ENCODE data around the gene CACNA1G.

The CACNA1G gene

GRCh38 chr17:50667259-50668024, 106.9 kb downstream of the CACNA1G start:
- H3K27ac ChIP-seq (ENCODE audit: low read depth, low read length, poor library complexity, severe bottlenecking) = no peak overlapping the region
- no peak overlapping the region for H3K4me2 ChIP-seq (ENCODE audit: low read length)
- H3K36me3 ChIP-seq (ENCODE audit: insufficient read depth, low read length) = no peaks in the 10 kb centered on the region
- H3K79me2 ChIP-seq (ENCODE audit: insufficient read depth, low read length) = no peaks in the 10 kb centered on the region
- H3K9me2 ChIP-seq (ENCODE audit: low read depth, low read length) = no peaks in the 10 kb centered on the region
- H2AFZ ChIP-seq (ENCODE audit: low read length) = no peak overlapping the region
- no peaks in the 10 kb centered on the region for H4K20me1 ChIP-seq (ENCODE audit: insufficient read depth, low read length)
- no peaks in the 10 kb centered on the region for H3K9me3 ChIP-seq (ENCODE audit: low read length)
- no peak overlapping the region for H3K4me3 ChIP-seq (ENCODE audit: low read depth, low read length, poor library complexity, severe bottlenecking)
- TF ChIP-seq CTCF (IDR thresholded peaks at IDR 0.05; ENCODE audit: low read length) (no peak), EZH2 (IDR thresholded peaks at IDR 0.05; ENCODE audit: borderline replicate concordance, low read length) (no peak)
- H3K9ac ChIP-seq (ENCODE audit: low read length) = no peak overlapping the region
- H3K27me3 ChIP-seq (ENCODE audit: insufficient read depth, low read length) = 0 out of 2 replicates have a peak, but pooled peaks cover 4% of the 10 kb centered on the region
- H3K4me1 ChIP-seq (ENCODE audit: insufficient read depth, low read length, severe bottlenecking) = no peaks in the 10 kb centered on the region
- no peaks in the 10 kb centered on the region for H3F3A ChIP-seq (ENCODE audit: insufficient read depth, low read length)

GRCh38 chr17:50668025-50668837, 107.7 kb downstream of the CACNA1G start:
- Histone ChIP-seq H3K27ac (ENCODE audit: low read depth, low read length, poor library complexity, severe bottlenecking) (no peak overlapping the region), H4K20me1 (ENCODE audit: insufficient read depth, low read length) (no peaks in the 10 kb centered on the region), H3K9me2 (ENCODE audit: low read depth, low read length) (no peaks in the 10 kb centered on the region), H3K4me3 (ENCODE audit: low read depth, low read length, poor library complexity, severe bottlenecking) (no peak overlapping the region), H3F3A (ENCODE audit: insufficient read depth, low read length) (no peaks in the 10 kb centered on the region), H2AFZ (ENCODE audit: low read length) (no peak overlapping the region), H3K9me3 (ENCODE audit: low read length) (no peaks in the 10 kb centered on the region), H3K27me3 (ENCODE audit: insufficient read depth, low read length) (0 out of 2 replicates have a peak, but pooled peaks cover 4% of the 10 kb centered on the region), H3K79me2 (ENCODE audit: insufficient read depth, low read length) (no peaks in the 10 kb centered on the region), H3K9ac (ENCODE audit: low read length) (no peak overlapping the region), H3K36me3 (ENCODE audit: insufficient read depth, low read length) (no peaks in the 10 kb centered on the region), H3K4me1 (ENCODE audit: insufficient read depth, low read length, severe bottlenecking) (no peaks in the 10 kb centered on the region), H3K4me2 (ENCODE audit: low read length) (no peak overlapping the region)
- no peak for TF ChIP-seq CTCF (IDR thresholded peaks at IDR 0.05; ENCODE audit: low read length)
- TF ChIP-seq EZH2 (IDR thresholded peaks at IDR 0.05; ENCODE audit: borderline replicate concordance, low read length) = no peak

- no peak overlapping the region for H3K9ac ChIP-seq (ENCODE audit: low read length)
- no peak overlapping the region for H3K27ac ChIP-seq (ENCODE audit: low read depth, low read length, poor library complexity, severe bottlenecking)
- TF ChIP-seq CTCF (IDR thresholded peaks at IDR 0.05; ENCODE audit: low read length) = no peak
- TF ChIP-seq EZH2 (IDR thresholded peaks at IDR 0.05; ENCODE audit: borderline replicate concordance, low read length) = no peak
- no peaks in the 10 kb centered on the region for H3K79me2 ChIP-seq (ENCODE audit: insufficient read depth, low read length)
- H2AFZ ChIP-seq (ENCODE audit: low read length) = no peak overlapping the region
- H3K4me2 ChIP-seq (ENCODE audit: low read length) = no peak overlapping the region
- H3K4me3 ChIP-seq (ENCODE audit: low read depth, low read length, poor library complexity, severe bottlenecking) = no peak overlapping the region
- no peaks in the 10 kb centered on the region for H3F3A ChIP-seq (ENCODE audit: insufficient read depth, low read length)
- no peaks in the 10 kb centered on the region for H3K36me3 ChIP-seq (ENCODE audit: insufficient read depth, low read length)
- no peaks in the 10 kb centered on the region for H3K9me3 ChIP-seq (ENCODE audit: low read length)
- H3K9me2 ChIP-seq (ENCODE audit: low read depth, low read length) = no peaks in the 10 kb centered on the region
- H3K4me1 ChIP-seq (ENCODE audit: insufficient read depth, low read length, severe bottlenecking) = no peaks in the 10 kb centered on the region
- 0 out of 2 replicates have a peak, but pooled peaks cover 4% of the 10 kb centered on the region for H3K27me3 ChIP-seq (ENCODE audit: insufficient read depth, low read length)
- H4K20me1 ChIP-seq (ENCODE audit: insufficient read depth, low read length) = no peaks in the 10 kb centered on the region
These were observed 108.5 kb downstream of the CACNA1G start for GRCh38 chr17:50668838-50669581.
